GM18907 (cell line): ENCODE results near the gene MRGPRX4.
"Not testable (repeated sequence)": the region's sequence is repeated elsewhere in the genome, so short reads cannot be mapped to it uniquely, and the experiment has no call there.

Source experiments
- ATAC-seq: cut with Tn5 transposase; IDR thresholded peaks from one replicate; pipeline ENCODE4 v1.9.1; 2021; ENCODE audit warnings: mild to moderate bottlenecking, moderate library complexity; ENCODE audit not compliant: unreplicated experiment

MRGPRX4 gene

GRCh38 chr11:18172666-18173065 lies at the start of gene MRGPRX4:
MRGPRX4 (plus strand) TSS chr11:18172837; CDS start chr11:18173257, 420 bp downstream.
- no peak for ATAC-seq

- not testable (repeated sequence) for ATAC-seq
These were observed 41.5 kb upstream of the MRGPRX4 start for GRCh38 chr11:18131115-18131514.

GRCh38 chr11:18132341-18132740 lies 40.3 kb upstream of the MRGPRX4 start, which contains the start of gene MRGPRX3:
MRGPRX3 (plus strand) TSS chr11:18132571; CDS start chr11:18137203, 4,632 bp downstream.
- ATAC-seq: no peak

- ATAC-seq: no peak
These were observed 37.3 kb upstream of the MRGPRX4 start for GRCh38 chr11:18135308-18135707.

GRCh38 chr11:18137186-18137800 lies 35.3 kb upstream of the MRGPRX4 start:
- no peak for ATAC-seq

- ATAC-seq: no peak
These were observed 32.5 kb upstream of the MRGPRX4 start for GRCh38 chr11:18140145-18140544.

GRCh38 chr11:18144243-18144642 lies 28.4 kb upstream of the MRGPRX4 start:
- ATAC-seq: no peak

- no peak for ATAC-seq
These were observed 27.6 kb upstream of the MRGPRX4 start for GRCh38 chr11:18145025-18145424.

GRCh38 chr11:18145837-18146236 lies 26.8 kb upstream of the MRGPRX4 start:
- ATAC-seq: no peak

- ATAC-seq: no peak
These were observed 21.1 kb upstream of the MRGPRX4 start for GRCh38 chr11:18151581-18151980.

- no peak for ATAC-seq
These were observed 4.3 kb upstream of the MRGPRX4 start for GRCh38 chr11:18168372-18168771.

GRCh38 chr11:18171377-18172000 lies 1.1 kb upstream of the MRGPRX4 start:
- no peak for ATAC-seq

GRCh38 chr11:18173225-18173866 lies 709 bp downstream of the MRGPRX4 start:
- ATAC-seq: no peak

- ATAC-seq: no peak
These were observed 16.2 kb downstream of the MRGPRX4 start for GRCh38 chr11:18188796-18189195.

GRCh38 chr11:18189476-18190245 lies 17.0 kb downstream of the MRGPRX4 start:
- ATAC-seq: not testable (repeated sequence)

- ATAC-seq: no peak
These were observed 18.7 kb downstream of the MRGPRX4 start for GRCh38 chr11:18191376-18191775.

- no peak for ATAC-seq
These were observed 20.4 kb downstream of the MRGPRX4 start for GRCh38 chr11:18193010-18193409.

- no peak for ATAC-seq
These were observed 23.9 kb downstream of the MRGPRX4 start for GRCh38 chr11:18196532-18196931.

- ATAC-seq: not testable (repeated sequence)
These were observed 25.1 kb downstream of the MRGPRX4 start for GRCh38 chr11:18197738-18198137.

GRCh38 chr11:18203723-18204122 lies 31.1 kb downstream of the MRGPRX4 start:
- no peak for ATAC-seq

- ATAC-seq: no peak
These were observed 31.6 kb downstream of the MRGPRX4 start for GRCh38 chr11:18204220-18204619.
